GM21423 (cell line): ENCODE measurements around the gene CDC73.
"Not testable (repeated sequence)": the region's sequence is repeated elsewhere in the genome, so short reads cannot be mapped to it uniquely, and the experiment has no call there.

ENCODE experiments used
- ATAC-seq: cut with Tn5 transposase; IDR thresholded peaks from one replicate; pipeline ENCODE4 v1.9.1; 2021; ENCODE audit warnings: mild to moderate bottlenecking, moderate library complexity; ENCODE audit not compliant: unreplicated experiment

Gene CDC73

GRCh38 chr1:193113258-193113991 is 8.4 kb upstream of the CDC73 start:
- no peak for ATAC-seq

- ATAC-seq, result no peak
These were observed 7.9 kb upstream of the CDC73 start for GRCh38 chr1:193113992-193114332.

- ATAC-seq, result no peak
These were observed 7.2 kb upstream of the CDC73 start for GRCh38 chr1:193114485-193115095.

- ATAC-seq, result no peak
These were observed 6.1 kb upstream of the CDC73 start for GRCh38 chr1:193115629-193116227.

- ATAC-seq, result not testable (repeated sequence)
These were observed 4.7 kb upstream of the CDC73 start for GRCh38 chr1:193117167-193117566.

- no peak for ATAC-seq
These were observed 3.6 kb upstream of the CDC73 start for GRCh38 chr1:193118194-193118593.

GRCh38 chr1:193118803-193119730 is 2.8 kb upstream of the CDC73 start:
- ATAC-seq, result no peak

- ATAC-seq, result no peak
These were observed 1.1 kb upstream of the CDC73 start for GRCh38 chr1:193120604-193121166.

GRCh38 chr1:193123751-193124150 is 1.9 kb downstream of the CDC73 start:
- no peak for ATAC-seq

- ATAC-seq, result no peak
These were observed 3.5 kb downstream of the CDC73 start for GRCh38 chr1:193125369-193125768.

- no peak for ATAC-seq
These were observed 9.5 kb downstream of the CDC73 start for GRCh38 chr1:193131266-193131860.

- ATAC-seq, result no peak
These were observed 18.4 kb downstream of the CDC73 start for GRCh38 chr1:193140254-193140653.

GRCh38 chr1:193141804-193142203 is 20.0 kb downstream of the CDC73 start:
- ATAC-seq, result no peak

GRCh38 chr1:193142409-193142808 is 20.6 kb downstream of the CDC73 start:
- no peak for ATAC-seq

GRCh38 chr1:193143285-193143684 is 21.5 kb downstream of the CDC73 start:
- no peak for ATAC-seq

GRCh38 chr1:193144361-193144938 is 22.6 kb downstream of the CDC73 start:
- no peak for ATAC-seq

GRCh38 chr1:193144999-193145398 is 23.2 kb downstream of the CDC73 start:
- ATAC-seq, result no peak

- no peak for ATAC-seq
These were observed 34.4 kb downstream of the CDC73 start for GRCh38 chr1:193156117-193156821.

GRCh38 chr1:193156822-193157142 is 35.0 kb downstream of the CDC73 start:
- no peak for ATAC-seq

GRCh38 chr1:193157360-193157759 is 35.5 kb downstream of the CDC73 start:
- ATAC-seq, result no peak
